Tibial nerve (tissue), 3 donors: ENCODE data around the gene HSD17B8.

ENCODE experiments used
- POLR2A ChIP-seq, 2 donors: fragments of 450-650 bp; IDR thresholded peaks; one replicate each; pipeline ENCODE4 v1.6.1; 2017; ENCODE audit warnings: antibody characterized with exemption in 2 of 2, mild to moderate bottlenecking in 2 of 2, moderate library complexity in 2 of 2
- TF ChIP-seq, protein P1 (sequence below), 5 experiments: fragments of 200-600 bp in 3 of 5; fragments of 450-650 bp in 2 of 5; sonication (generic) in 3 of 5; IDR thresholded peaks; one replicate each; pipeline ENCODE4 v1.5.1; 2016 to 2019; ENCODE audit warnings: antibody characterized with exemption in 5 of 5, mild to moderate bottlenecking in 3 of 5, moderate library complexity in 2 of 5

DNA sequence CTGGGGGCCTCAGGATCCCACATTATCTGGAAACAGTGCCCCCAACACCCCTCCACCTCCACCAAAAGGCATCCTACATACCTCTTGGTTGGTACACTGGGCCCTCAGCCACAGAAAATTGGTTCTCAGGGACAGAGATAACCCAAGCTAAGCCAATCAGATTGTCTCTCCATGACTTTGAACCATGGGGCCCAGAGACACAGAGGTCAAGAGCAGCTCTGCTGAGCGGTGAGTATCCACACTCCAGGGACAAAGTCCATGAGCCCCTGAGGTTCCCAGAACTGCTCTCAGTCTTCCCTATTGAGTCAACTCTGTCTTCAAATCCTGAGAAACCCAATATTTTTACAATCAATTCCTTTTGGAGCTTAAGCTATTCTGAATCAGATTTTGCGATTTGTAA lies 47.5 kb upstream of the HSD17B8 start:
- TF ChIP-seq, protein P1, sequence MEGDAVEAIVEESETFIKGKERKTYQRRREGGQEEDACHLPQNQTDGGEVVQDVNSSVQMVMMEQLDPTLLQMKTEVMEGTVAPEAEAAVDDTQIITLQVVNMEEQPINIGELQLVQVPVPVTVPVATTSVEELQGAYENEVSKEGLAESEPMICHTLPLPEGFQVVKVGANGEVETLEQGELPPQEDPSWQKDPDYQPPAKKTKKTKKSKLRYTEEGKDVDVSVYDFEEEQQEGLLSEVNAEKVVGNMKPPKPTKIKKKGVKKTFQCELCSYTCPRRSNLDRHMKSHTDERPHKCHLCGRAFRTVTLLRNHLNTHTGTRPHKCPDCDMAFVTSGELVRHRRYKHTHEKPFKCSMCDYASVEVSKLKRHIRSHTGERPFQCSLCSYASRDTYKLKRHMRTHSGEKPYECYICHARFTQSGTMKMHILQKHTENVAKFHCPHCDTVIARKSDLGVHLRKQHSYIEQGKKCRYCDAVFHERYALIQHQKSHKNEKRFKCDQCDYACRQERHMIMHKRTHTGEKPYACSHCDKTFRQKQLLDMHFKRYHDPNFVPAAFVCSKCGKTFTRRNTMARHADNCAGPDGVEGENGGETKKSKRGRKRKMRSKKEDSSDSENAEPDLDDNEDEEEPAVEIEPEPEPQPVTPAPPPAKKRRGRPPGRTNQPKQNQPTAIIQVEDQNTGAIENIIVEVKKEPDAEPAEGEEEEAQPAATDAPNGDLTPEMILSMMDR (IDR thresholded peaks at IDR 0.05): no peak
- TF ChIP-seq POLR2A (IDR thresholded peaks at IDR 0.05): no peak
